ENCODE data around the gene ZNF892. TPM values are rescaled to one million over a fixed set of nuclear protein-coding genes. Genes with fewer than 3 reads are reported as not detected.

Gene ZNF892
- total and polyA plus RNA-seq, 2 of the 8 experiments (the other 6 are each of a cell fraction or from before 2014, with no cell fraction given) = 1.4 to 10.7 TPM

DNA sequence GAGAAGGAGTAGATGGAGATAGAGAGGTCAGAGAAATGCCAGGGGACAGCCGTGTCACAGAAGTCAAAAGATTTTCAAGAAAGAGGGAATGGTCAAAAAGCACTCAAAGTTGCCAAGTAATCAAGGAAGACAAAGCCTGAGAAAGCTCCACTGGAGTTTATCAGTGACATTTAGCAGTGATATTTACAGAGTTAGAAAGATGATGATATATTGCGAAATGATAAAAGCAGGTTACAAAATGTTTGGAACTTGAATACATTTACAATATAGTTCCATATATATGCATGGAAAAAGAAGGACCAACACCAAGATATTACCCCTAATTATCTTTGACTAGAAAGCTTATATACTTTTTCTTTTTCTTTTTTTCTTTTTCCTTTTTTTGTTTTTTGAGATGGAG is 21.3 kb upstream of the ZNF892 start:
- H3K23me2 ChIP-seq (ENCODE audit: low read depth, low read length) = no peaks in the 10 kb centered on the region
- H3K4ac ChIP-seq (replicated peaks; ENCODE audit: insufficient read length, low read depth, low read length) = no peak overlapping the region
- no peak for DNase-seq (ENCODE audit: low read depth in 1 of 2, low spot score in 2 of 2)
- H4K20me1 ChIP-seq (replicated peaks in 1 of 2; ENCODE audit: control insufficient read depth in 1 of 2, insufficient read depth in 2 of 2, low read length in 2 of 2) = no peaks in the 10 kb centered on the region
- no peak overlapping the region for H3K56ac ChIP-seq (replicated peaks; ENCODE audit: insufficient read length, low read depth, low read length)
- no peaks in the 10 kb centered on the region for H3K27me3 ChIP-seq (replicated peaks in 1 of 4; ENCODE audit: control insufficient read depth in 3 of 4, extremely low read depth in 1 of 4, insufficient read depth in 3 of 4, low read length in 3 of 4)
- no peak overlapping the region for H4K5ac ChIP-seq (ENCODE audit: insufficient read length, low read depth, low read length)
- no peaks in the 10 kb centered on the region for H3K4me1 ChIP-seq (replicated peaks in 1 of 4; ENCODE audit: control insufficient read depth in 3 of 4, insufficient read depth in 4 of 4, low read length in 3 of 4)
- H4K8ac ChIP-seq (ENCODE audit: extremely low read depth, insufficient read depth, low read length) = no peak overlapping the region
- peaks cover 0 to 20% (median 10%) of the 10 kb centered on the region in 4 experiments; a peak in 5 of 8 replicates for H3K36me3 ChIP-seq (ENCODE audit: control insufficient read depth in 2 of 4, insufficient read depth in 4 of 4, low read length in 3 of 4)
- H2BK20ac ChIP-seq (ENCODE audit: low read length) = no peak overlapping the region
- no peak for FAIRE-seq
- H2AFZ ChIP-seq (ENCODE audit: low read length) = no peak overlapping the region
- H3K4me2 ChIP-seq (ENCODE audit: insufficient read depth in 1 of 2, low read depth in 2 of 2, low read length in 2 of 2) = no peak overlapping the region
- 96% methylated on average over 2 of the region's 2 CpGs; no CpG with 5 or more reads in 1 of the 2 experiments for WGBS, 2 experiments (ENCODE audit: extremely low coverage in 1 of 2, insufficient coverage in 1 of 2, insufficient read length in 1 of 2, insufficient replicate concordance in 2 of 2, low coverage in 1 of 2, low lambda C conversion rate in 2 of 2, missing lambda C conversion rate in 1 of 2)
- H3K9ac ChIP-seq (replicated peaks in 1 of 4; ENCODE audit: extremely low read depth in 1 of 4, low read depth in 3 of 4, low read length in 3 of 4) = no peak overlapping the region
- H2AK5ac ChIP-seq (ENCODE audit: low read depth, low read length) = no peak overlapping the region
- ChIA-PET CTCF (ENCODE audit: partially characterized antibody) (no interaction called here), POLR2A (ENCODE audit: partially characterized antibody) (no interaction called here)
- H4K91ac ChIP-seq (replicated peaks; ENCODE audit: insufficient read length, low read length) = no peak overlapping the region
- H2BK120ac ChIP-seq (replicated peaks; ENCODE audit: low read depth, low read length) = no peak overlapping the region
- TF ChIP-seq SIN3A (conservative IDR thresholded peaks at IDR 0.05 in 1 of 2, IDR thresholded peaks at IDR 0.05 in 1 of 2; ENCODE audit: low read depth in 1 of 2, low read length in 2 of 2) (no peak), CEBPB (IDR thresholded peaks at IDR 0.05; ENCODE audit: low read depth, low read length) (peak; percentile 27; the same call in 1 of the 2 replicates), SP4 (IDR thresholded peaks at IDR 0.05; ENCODE audit: low read length) (no peak), KDM1A (IDR thresholded peaks at IDR 0.05; ENCODE audit: borderline replicate concordance, low read length) (no peak), JUND (IDR thresholded peaks at IDR 0.05; ENCODE audit: low read length) (no peak)
- no peak overlapping the region for H2BK15ac ChIP-seq (ENCODE audit: low read length)
- peaks cover 44 to 60% of the 10 kb centered on the region in 2 experiments for H3K9me3 ChIP-seq (ENCODE audit: insufficient read depth in 2 of 2, low read depth in 1 of 2, low read length in 1 of 2)
- H3K79me2 ChIP-seq (ENCODE audit: control insufficient read depth in 1 of 2, insufficient read depth in 2 of 2, low read length in 2 of 2) = no peaks in the 10 kb centered on the region
- H3K79me1 ChIP-seq (ENCODE audit: low read depth, low read length) = no peaks in the 10 kb centered on the region
- no peak overlapping the region for H3K14ac ChIP-seq (ENCODE audit: insufficient read length)
- no peak overlapping the region for H3K4me3 ChIP-seq (ENCODE audit: extremely low read depth in 1 of 4, insufficient read depth in 2 of 4, low read depth in 3 of 4, low read length in 4 of 4)
- no peak overlapping the region for H2BK5ac ChIP-seq (ENCODE audit: low read depth, low read length)
- no peak overlapping the region for H3K23ac ChIP-seq (ENCODE audit: insufficient read length)
- no peak overlapping the region for H2BK12ac ChIP-seq (ENCODE audit: low read depth, low read length)
- H3K27ac ChIP-seq (ENCODE audit: low read depth, low read length) = no peak overlapping the region
- H3K18ac ChIP-seq (ENCODE audit: extremely low read depth, low read length) = no peak overlapping the region
